ENCODE results near the gene OR6C65.
"Not testable (repeated sequence)": the region's sequence is repeated elsewhere in the genome, so short reads cannot be mapped to it uniquely, and the experiment has no call there.

Gene OR6C65

GRCh38 chr12:55400229-55400628, at the start of gene OR6C65:
Gene OR6C65 (plus strand): TSS chr12:55400529. CDS start chr12:55400529, 0 bp downstream.
- DNase-seq = no peak

DNA sequence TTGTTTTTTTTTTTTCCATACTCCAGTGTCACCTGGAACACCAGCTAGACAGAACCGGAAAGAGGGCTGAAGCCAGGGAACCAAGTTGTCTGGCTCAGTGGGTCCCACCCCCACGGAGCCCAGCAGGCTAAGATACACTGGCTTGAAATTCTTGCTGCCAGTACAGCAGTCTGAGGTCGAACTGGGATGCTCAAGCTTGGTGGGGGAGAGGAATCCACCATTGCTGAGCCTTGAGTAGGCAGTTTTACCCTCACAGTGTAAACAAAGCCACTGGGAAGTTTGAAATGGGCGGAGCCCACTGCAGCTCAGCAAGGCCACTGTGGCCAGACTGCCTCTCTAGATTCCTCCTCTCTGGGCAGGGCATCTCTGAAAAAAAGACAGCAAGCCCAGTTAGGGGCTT, 45.0 kb upstream of the OR6C65 start:
- not testable (repeated sequence) for DNase-seq

DNA sequence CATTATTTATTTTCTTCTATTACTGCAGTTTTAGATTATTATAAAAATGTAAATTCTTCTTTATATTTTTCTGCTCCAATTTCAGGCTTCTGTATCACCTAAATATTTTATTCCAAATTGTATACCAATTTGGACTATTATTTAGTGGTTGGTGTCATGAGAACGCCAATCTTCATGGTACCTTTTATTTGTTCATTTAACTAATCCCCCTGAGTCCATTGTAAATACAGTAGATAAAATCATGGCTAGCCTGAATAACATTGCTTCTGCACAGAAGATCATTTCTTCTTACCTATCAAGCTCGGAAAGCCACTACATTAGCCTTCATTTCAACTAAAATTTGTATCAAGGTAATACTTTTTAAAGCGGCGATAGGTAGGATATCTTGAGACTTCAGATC, 37.7 kb upstream of the OR6C65 start, which contains the start of gene OR6C75:
OR6C75 (plus strand) TSS at position 301 of the 400 bp plus-strand sequence. CDS start 2,136 bp downstream, outside the sequence.
- DNase-seq = no peak

DNA sequence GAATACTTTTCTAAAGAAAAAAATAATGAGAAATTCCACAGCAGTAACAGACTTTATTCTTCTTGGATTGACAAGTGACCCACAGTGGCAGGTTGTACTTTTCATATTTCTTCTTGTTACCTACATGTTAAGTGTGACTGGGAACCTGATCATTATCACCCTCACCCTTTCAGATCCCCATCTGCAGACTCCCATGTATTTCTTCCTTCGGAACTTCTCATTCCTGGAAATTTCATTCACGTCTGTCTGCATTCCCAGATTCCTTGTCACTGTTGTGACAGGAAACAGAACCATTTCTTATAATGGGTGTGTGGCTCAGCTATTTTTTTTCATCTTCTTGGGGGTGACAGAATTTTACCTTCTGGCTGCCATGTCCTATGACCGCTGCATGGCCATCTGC, 35.2 kb upstream of the OR6C65 start:
- DNase-seq = no peak

DNA sequence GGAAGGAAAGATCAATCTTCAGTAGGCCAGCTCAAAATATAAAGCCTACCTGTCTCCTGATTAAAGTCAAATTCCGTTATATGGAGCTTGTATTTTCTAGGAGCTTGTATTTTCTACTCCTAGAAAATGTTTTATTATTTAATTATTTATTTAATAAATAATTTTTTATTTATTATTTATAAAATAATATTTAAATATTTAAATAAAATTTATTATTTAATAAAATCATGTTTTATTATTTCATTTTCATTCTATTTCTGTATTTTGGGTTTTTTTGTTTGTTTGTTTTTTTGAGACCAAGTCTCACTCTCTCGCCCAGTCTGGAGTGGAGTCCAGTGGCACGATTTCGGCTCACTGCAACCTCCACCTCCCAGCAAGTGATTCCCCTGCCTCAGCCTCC, 27.8 kb upstream of the OR6C65 start:
- DNase-seq = no peak

DNA sequence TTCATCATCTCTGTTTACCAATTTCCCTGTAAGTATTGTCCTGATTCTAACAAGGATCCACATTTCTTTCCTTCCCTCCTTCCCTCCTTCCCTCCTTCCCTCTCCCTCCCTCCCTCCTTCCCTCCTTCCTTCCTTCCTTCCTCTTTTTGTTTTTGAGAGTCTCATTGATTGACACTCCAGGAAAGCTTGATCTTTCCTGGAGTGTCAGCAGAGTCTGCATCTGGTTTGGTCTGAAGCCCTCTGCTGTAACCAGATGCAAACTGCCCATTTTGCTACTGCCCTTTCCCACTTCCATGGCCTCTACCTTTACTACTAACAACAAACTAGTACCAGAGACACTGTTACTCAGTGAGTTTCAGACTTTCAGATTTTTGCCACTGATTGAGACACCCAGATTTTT, 14.4 kb upstream of the OR6C65 start:
- no peak for DNase-seq

DNA sequence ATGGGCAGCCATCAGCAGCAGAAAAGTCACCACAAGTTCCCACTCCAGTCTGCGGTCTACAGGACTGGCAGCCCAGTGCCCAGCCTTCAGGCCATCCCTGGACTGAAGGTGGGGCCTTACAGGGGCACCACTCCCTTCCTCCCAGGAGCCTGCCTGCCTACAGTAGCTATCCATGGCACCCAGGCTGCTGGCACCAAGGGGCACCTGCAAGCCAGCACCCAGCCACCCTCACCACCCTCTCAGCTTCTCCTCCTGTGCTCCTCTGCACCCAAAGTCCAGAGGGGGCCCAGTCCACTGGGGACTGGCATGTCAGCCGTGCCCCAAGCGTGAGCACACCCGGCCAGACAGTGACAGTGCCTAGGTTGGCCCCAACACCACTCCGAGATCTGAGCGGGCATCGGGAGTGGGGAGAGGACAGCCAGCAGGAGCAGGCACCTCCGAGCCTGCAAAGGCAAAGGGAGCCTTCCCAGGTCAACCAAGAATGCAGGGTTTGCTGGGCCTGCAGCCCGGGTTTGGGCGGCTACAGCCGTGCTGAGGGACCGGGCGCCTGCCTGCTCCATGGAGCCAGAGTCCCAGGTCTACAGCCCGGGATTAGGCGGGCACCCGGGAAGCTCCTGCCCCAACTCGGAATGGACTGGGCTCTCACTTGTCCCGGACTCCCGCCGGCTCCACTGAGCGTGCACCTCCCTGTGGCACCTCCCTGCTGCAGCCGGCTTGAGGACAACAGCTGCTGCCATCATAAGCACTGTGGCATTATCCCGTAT, 8.1 kb upstream of the OR6C65 start:
- DNase-seq = no peak

- no peak for DNase-seq
These were observed 4.0 kb upstream of the OR6C65 start for GRCh38 chr12:55396326-55396725.

DNA sequence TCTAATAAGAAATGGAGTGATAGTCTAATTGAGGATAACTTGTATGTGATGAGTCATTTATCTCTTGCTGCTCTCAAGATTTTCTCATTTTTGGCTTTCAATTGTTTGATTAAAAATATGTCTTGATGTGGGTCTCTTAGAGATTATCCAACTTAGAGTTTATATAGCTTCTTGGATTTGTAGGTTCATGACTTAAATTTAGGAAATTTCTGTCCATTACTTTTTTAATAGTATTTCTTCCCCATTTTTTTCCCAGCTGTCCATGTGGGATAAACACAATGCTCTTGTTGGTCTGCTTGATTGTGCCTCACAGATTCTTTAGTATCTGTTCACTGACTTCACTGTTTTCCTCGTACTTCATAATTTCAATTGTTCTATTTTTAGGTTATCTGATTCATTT, 7.5 kb downstream of the OR6C65 start:
- no peak for DNase-seq

GRCh38 chr12:55409133-55409532, 8.8 kb downstream of the OR6C65 start:
- not testable (repeated sequence) for DNase-seq

DNA sequence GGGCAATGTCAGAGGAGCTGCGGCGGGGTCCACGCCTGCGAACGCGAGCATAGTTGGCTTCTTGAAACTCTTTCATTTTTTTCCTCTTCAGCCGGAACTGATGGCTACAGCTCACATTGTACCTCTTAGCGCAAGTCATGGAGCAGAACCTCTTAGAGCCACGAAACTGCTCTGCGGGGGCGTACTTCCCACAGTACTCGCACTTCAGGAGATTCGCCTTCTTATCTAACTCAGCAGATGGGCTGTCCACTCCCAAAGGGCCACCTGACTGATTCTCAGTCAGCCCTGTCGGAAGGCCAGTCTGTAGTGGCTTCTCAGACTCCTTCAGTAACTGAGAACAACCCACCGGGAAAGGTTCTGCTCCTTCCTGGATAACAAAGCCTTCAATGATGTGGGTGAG, 11.8 kb downstream of the OR6C65 start:
- DNase-seq = not testable (repeated sequence)

- DNase-seq = not testable (repeated sequence)
These were observed 13.4 kb downstream of the OR6C65 start for GRCh38 chr12:55413498-55414388.

GRCh38 chr12:55414396-55414823, 14.1 kb downstream of the OR6C65 start:
- DNase-seq = not testable (repeated sequence)

GRCh38 chr12:55414889-55415288, 14.6 kb downstream of the OR6C65 start:
- DNase-seq = not testable (repeated sequence)

- no peak for DNase-seq
These were observed 16.6 kb downstream of the OR6C65 start for GRCh38 chr12:55416961-55417360.

DNA sequence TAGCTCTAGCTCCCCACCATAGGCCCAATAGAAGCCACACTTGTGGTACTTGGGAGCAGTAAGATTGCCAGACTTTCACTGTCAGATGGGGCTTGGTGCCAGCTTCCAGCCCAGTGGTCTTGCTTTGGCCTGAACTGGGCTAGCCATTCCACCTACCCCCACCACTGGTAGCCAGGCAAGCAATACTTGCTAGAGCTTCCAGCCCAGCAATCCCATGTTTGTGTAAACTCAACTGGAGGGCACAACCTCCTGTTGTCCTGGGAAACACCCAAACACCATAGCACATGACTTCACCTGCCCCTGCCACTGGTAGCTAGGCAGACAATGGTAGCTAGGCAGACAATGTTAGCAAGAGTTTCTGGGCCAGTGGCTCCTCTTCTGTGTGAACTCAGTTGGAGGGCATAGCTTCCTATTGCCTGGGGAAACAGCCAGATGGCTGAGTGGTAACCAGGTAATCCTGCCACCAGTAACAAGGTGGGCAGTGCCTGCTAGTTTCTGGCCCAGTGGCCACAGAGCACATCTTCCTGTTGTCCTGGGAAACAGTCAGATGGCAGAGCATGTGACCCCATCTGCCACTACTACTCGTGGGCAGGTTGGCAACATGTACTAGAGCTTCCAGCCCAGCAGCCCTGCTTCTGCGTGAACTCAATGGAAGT, 20.1 kb downstream of the OR6C65 start:
- no peak for DNase-seq

DNA sequence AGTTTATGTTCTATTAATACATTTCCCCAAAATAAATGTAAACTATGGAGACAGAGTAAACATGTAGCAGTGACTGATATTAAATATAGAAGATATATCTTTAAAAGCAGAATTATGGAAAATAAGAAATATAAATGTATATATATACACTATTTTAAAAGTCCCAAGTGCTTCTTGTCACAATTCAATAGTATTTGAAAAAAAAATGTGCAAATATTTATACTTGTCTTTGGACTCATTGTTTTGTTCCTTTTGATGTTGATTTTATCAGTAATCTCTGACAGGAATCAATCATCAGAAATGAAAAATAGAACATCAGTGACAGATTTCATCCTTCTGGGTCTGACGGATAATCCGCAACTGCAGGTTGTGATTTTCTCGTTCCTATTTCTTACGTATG, 25.6 kb downstream of the OR6C65 start, which contains the start of gene OR6C76:
OR6C76 (plus strand) TSS at position 301 of the 400 bp plus-strand sequence; CDS start at position 301, 0 bp downstream.
- no peak for DNase-seq

DNA sequence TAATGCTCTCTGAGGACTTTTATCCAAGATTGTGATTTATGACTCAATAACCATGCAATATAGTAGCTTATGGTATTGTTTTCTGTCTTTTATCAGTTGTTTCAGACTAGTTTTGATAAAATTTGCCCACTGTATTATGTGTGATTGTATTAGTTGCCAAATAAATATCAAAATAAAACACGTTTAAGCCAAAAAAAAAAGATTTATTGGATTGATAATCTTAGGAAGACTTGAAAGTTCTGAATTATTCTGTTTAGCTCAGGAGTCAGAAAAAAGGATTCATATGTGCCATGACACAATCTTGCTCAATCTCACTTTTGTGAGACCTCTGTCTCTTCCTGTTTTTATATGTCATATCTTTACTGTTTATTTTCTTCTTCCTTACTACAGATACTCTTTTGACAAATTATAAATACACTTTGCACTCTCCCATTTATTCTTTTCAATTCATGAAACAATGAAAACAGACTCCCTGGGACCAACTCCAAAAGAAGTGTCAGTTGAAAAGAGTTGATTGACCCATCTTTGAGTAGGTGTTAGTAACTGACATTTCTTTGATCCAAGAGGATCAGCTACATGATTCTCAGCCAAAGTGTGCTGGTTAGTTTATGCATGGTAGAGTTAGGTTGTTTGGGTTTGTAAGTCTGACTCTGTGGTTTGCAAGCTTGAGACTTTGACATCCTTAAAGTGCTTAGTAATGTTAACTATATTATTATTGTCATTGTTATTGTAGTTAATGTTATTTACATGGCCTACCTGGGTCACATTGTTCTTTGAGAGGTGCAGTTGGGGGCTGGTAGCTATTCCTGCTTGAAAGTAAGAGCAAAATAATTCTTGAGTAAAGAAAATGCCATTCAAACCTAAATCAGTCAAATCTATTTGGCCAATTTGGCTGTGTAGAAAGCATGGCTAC, 28.3 kb downstream of the OR6C65 start:
- DNase-seq = no peak

GRCh38 chr12:55441233-55441632, 40.9 kb downstream of the OR6C65 start:
- not testable (repeated sequence) for DNase-seq

- DNase-seq = no peak
These were observed 43.4 kb downstream of the OR6C65 start, which contains the start of gene OR6C2 for GRCh38 chr12:55443776-55444175. Gene OR6C2 (plus strand): TSS chr12:55444076. CDS start chr12:55452214, 8,138 bp downstream.

DNA sequence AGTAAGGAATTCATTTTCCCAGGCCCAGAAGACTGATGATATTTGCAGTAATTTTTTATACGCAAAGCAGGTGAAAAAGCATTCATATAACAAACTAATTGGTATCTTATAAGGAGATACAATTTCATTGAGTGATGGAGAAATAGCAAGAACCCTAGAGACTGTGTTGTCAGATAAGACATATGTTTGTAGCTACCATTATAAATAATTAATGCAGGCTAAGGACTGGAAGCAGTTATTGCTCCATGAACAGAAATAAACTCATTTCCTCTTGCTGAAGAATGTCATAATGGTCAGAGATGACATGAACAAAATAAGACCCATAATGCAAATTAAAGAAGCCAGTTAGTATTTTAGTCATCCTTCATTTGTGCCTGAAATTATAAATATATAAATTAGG, 45.0 kb downstream of the OR6C65 start:
- no peak for DNase-seq

- no peak for DNase-seq
These were observed 46.0 kb downstream of the OR6C65 start for GRCh38 chr12:55446326-55446725.
